OCI-LY3 (cell line): Measurements from ENCODE around the gene GTPBP6.

Source experiments
- CTCF ChIP-seq: fragments of 200-600, 300-600 bp; sonication (generic); IDR thresholded peaks from 2 replicates; pipeline ENCODE4 v1.5.1; 2014; ENCODE audit warnings: antibody characterized with exemption, low read length, low read depth
- EZH2phosphoT487 ChIP-seq: fragments of 200-600 bp; shearing (Covaris generic); IDR thresholded peaks from 2 replicates; pipeline ENCODE4 v1.6.1; 2018; ENCODE audit warnings: antibody characterized with exemption, mixed run types, low read depth

GRCh38 chrX:312621-313331 is 5.8 kb downstream of the GTPBP6 start:
- no peak for TF ChIP-seq CTCF
- TF ChIP-seq EZH2phosphoT487: no peak
